Fibroblast of lung (primary cell): ENCODE data around the gene DOP1A. TPM values are rescaled to one million over a fixed set of nuclear protein-coding genes. Genes with fewer than 3 reads are reported as not detected.
A peak's percentile ranks its signal among the peaks of the same experiment; 100 is the strongest.

Experiments used
- DNase-seq, 2 donors: peaks; one replicate each; pipeline versions ENCODE4 v3.0.0 to v3.0.0-alpha.2; 2010; ENCODE audit warnings: low read depth in 2 of 2
- H2AFZ ChIP-seq: 2 replicates; pipeline ENCODE4 v1.5.1; 2012; ENCODE audit warnings: low read length, control low read depth, inconsistent platforms
- H3K27ac ChIP-seq: 2 replicates; pipeline ENCODE4 v1.5.1; 2011; ENCODE audit warnings: low read length, control low read depth; ENCODE audit not compliant: insufficient read depth
- H3K27me3 ChIP-seq: 2 replicates; pipeline ENCODE4 v1.5.1; 2011; ENCODE audit warnings: mild to moderate bottlenecking, low read length; ENCODE audit not compliant: control insufficient read depth, insufficient read depth
- H3K36me3 ChIP-seq: 2 replicates; pipeline ENCODE4 v1.5.1; 2011; ENCODE audit warnings: low read length; ENCODE audit not compliant: control insufficient read depth, insufficient read depth
- H3K4me1 ChIP-seq: 2 replicates; pipeline ENCODE4 v1.5.1; 2011; ENCODE audit warnings: low read length; ENCODE audit not compliant: control insufficient read depth, insufficient read depth; ENCODE audit errors: extremely low read depth
- H3K4me2 ChIP-seq: 2 replicates; pipeline ENCODE4 v1.5.1; 2011; ENCODE audit warnings: low read length, control low read depth; ENCODE audit not compliant: insufficient read depth; ENCODE audit errors: extremely low read depth
- H3K4me3 ChIP-seq, 4 experiments: fragments of 200-600 bp in 1 of 4; sonication (generic) in 1 of 4; replicated peaks in 1 of 4; 2 replicates each; pipeline ENCODE4 v1.5.1; 2011 to 2016; ENCODE audit warnings: low read length in 4 of 4, low read depth in 3 of 4, mild to moderate bottlenecking in 3 of 4, control low read depth in 2 of 4, inconsistent platforms in 1 of 4, mixed read lengths in 1 of 4; ENCODE audit not compliant: insufficient read depth in 1 of 4; ENCODE audit errors: control extremely low read depth in 1 of 4
- H3K79me2 ChIP-seq: 2 replicates; pipeline ENCODE4 v1.5.1; 2012; ENCODE audit warnings: mild to moderate bottlenecking, low read length, inconsistent platforms; ENCODE audit not compliant: control insufficient read depth, insufficient read depth
- H3K9ac ChIP-seq: 2 replicates; pipeline ENCODE4 v1.5.1; 2011; ENCODE audit warnings: mild to moderate bottlenecking, low read length, control low read depth; ENCODE audit not compliant: insufficient read depth
- H3K9me3 ChIP-seq: 2 replicates; pipeline ENCODE4 v1.5.1; 2012; ENCODE audit warnings: low read depth, low read length; ENCODE audit not compliant: control insufficient read depth, insufficient read depth
- H4K20me1 ChIP-seq: 2 replicates; pipeline ENCODE4 v1.5.1; 2011; ENCODE audit warnings: low read length; ENCODE audit not compliant: control insufficient read depth, insufficient read depth; ENCODE audit errors: extremely low read depth
- CTCF ChIP-seq, 2 donors: IDR thresholded peaks in 1 of 2; conservative IDR thresholded peaks in 1 of 2; 1 replicate in 1 of 2; 2 replicates in 1 of 2; pipeline ENCODE4 v1.5.1; 2011 to 2012; ENCODE audit warnings: low read length in 2 of 2, control low read depth in 1 of 2, inconsistent platforms in 1 of 2, low read depth in 1 of 2, mild to moderate bottlenecking in 1 of 2
- EZH2 ChIP-seq: IDR thresholded peaks from 2 replicates; pipeline ENCODE4 v1.5.1; 2012; ENCODE audit warnings: low read length, control low read depth, mild to moderate bottlenecking; ENCODE audit errors: missing control alignments
- polyA plus RNA-seq, 2 donors: library from polyadenylated mRNA; depleted of rRNA in 1 of 2; stranded (reverse) in 1 of 2; unstranded in 1 of 2; fragments of >200 nt; gene quantifications; 2 replicates each; pipeline ENCODE4 v1.2.1, GENCODE V29; 2011 to 2012; ENCODE audit warnings: missing spikeins in 1 of 2
- total RNA-seq: library from RNA; depleted of rRNA; stranded (reverse); fragments of >200 nt; gene quantifications from 2 replicates; pipeline ENCODE4 v1.2.1, GENCODE V29; 2014

The DOP1A gene
- total and polyA plus RNA-seq, 2 donors (not counting 1 experiment from before 2014, with no cell fraction given): 13.2 to 33.7 TPM

DNA sequence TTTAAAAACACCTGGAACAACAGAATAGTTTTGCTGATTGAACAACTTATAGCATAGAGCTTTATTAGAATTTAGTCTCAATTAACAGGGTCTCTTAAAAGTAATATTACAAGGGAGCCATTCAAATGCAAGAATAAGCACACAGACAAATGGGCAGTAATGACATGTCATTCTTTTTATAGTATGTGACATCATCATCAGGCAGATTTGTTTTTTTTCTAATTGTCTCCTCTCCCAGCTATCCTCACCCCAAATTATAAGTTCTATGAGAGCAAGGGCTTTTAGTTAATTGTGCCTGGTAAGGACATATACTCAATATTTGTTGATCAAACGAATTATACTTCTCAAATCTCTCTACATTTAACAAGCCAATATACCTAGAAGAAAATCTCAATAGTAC is 114.6 kb downstream of the DOP1A start:
- Histone ChIP-seq H3K27ac (no peak overlapping the region), H2AFZ (no peak overlapping the region), H3K36me3 (peaks cover 16% of the 10 kb centered on the region), H3K4me3 (no peak overlapping the region), H3K27me3 (no peaks in the 10 kb centered on the region), H3K79me2 (peaks cover 4% of the 10 kb centered on the region), H3K4me1 (no peaks in the 10 kb centered on the region), H3K4me2 (no peak overlapping the region), H3K9ac (no peak overlapping the region), H4K20me1 (no peaks in the 10 kb centered on the region), H3K9me3 (no peaks in the 10 kb centered on the region)
- DNase-seq: no peak
- TF ChIP-seq EZH2 (no peak), CTCF (conservative IDR thresholded peaks at IDR 0.05 in 1 of 2, IDR thresholded peaks at IDR 0.05 in 1 of 2; ENCODE audit: low read depth in 1 of 2, low read length in 2 of 2) (no peak)

- no peaks in the 10 kb centered on the region for H3K4me1 ChIP-seq
- no peaks in the 10 kb centered on the region for H3K27me3 ChIP-seq
- peaks cover 4% of the 10 kb centered on the region for H3K79me2 ChIP-seq
- no peaks in the 10 kb centered on the region for H4K20me1 ChIP-seq
- H3K9me3 ChIP-seq: no peaks in the 10 kb centered on the region
- TF ChIP-seq CTCF (conservative IDR thresholded peaks at IDR 0.05 in 1 of 2, IDR thresholded peaks at IDR 0.05 in 1 of 2; ENCODE audit: low read depth in 1 of 2, low read length in 2 of 2) (no peak), EZH2 (no peak)
- H3K4me2 ChIP-seq: no peak overlapping the region
- H3K4me3 ChIP-seq: no peak overlapping the region
- peak; percentile 85 to 97 for DNase-seq
- H3K36me3 ChIP-seq: peaks cover 14% of the 10 kb centered on the region
- no peak overlapping the region for H3K9ac ChIP-seq
- H2AFZ ChIP-seq: no peak overlapping the region
- H3K27ac ChIP-seq: peak overlapping the region; percentile 32
Measured at GRCh38 chr6:83183082-83183828, 115.8 kb downstream of the DOP1A start.

GRCh38 chr6:83185096-83185495 is 117.6 kb downstream of the DOP1A start:
- DNase-seq: no peak
- Histone ChIP-seq H3K27me3 (no peaks in the 10 kb centered on the region), H3K9ac (no peak overlapping the region), H3K4me1 (no peaks in the 10 kb centered on the region), H3K4me3 (no peak overlapping the region), H3K27ac (no peak overlapping the region), H3K36me3 (peaks cover 15% of the 10 kb centered on the region), H3K9me3 (no peaks in the 10 kb centered on the region), H3K4me2 (no peak overlapping the region), H3K79me2 (peaks cover 19% of the 10 kb centered on the region), H2AFZ (no peak overlapping the region), H4K20me1 (no peaks in the 10 kb centered on the region)
- no peak for TF ChIP-seq EZH2
- no peak for TF ChIP-seq CTCF (conservative IDR thresholded peaks at IDR 0.05 in 1 of 2, IDR thresholded peaks at IDR 0.05 in 1 of 2; ENCODE audit: low read depth in 1 of 2, low read length in 2 of 2)
